Measurements from ENCODE around the gene GNG12. TPM values are rescaled to one million over a fixed set of nuclear protein-coding genes. Genes with fewer than 3 reads are reported as not detected.

Gene GNG12
- total and polyA plus RNA-seq, 7 donors: 41.9 to 116 (median 47.8) TPM

DNA sequence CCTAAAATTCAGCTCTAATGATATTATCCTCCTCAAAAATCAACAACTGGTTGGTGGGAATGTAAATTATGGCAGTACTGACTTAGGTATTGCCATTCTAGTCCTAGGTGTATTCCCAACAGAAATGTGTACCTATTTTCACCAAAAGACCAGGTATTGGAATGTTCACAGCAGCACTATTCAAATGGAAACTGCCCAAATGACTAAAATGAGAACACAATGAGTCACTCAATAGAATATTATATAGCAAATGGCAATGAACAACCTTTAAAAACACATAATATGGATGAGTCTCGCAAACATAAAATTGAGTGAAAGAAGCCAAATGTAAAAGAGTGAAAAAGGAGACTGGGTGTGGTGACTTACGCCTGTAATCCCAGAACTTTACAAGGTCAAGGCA is 103.4 kb downstream of the GNG12 start:
- no peak overlapping the region for H3K27ac ChIP-seq
- no peak for DNase-seq
- no peaks in the 10 kb centered on the region for H3K36me3 ChIP-seq
- no peaks in the 10 kb centered on the region for H3K9me3 ChIP-seq
- intact Hi-C loops (cut with DNase I): no loop called here
- TF ChIP-seq, protein P1, sequence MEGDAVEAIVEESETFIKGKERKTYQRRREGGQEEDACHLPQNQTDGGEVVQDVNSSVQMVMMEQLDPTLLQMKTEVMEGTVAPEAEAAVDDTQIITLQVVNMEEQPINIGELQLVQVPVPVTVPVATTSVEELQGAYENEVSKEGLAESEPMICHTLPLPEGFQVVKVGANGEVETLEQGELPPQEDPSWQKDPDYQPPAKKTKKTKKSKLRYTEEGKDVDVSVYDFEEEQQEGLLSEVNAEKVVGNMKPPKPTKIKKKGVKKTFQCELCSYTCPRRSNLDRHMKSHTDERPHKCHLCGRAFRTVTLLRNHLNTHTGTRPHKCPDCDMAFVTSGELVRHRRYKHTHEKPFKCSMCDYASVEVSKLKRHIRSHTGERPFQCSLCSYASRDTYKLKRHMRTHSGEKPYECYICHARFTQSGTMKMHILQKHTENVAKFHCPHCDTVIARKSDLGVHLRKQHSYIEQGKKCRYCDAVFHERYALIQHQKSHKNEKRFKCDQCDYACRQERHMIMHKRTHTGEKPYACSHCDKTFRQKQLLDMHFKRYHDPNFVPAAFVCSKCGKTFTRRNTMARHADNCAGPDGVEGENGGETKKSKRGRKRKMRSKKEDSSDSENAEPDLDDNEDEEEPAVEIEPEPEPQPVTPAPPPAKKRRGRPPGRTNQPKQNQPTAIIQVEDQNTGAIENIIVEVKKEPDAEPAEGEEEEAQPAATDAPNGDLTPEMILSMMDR (IDR thresholded peaks at IDR 0.05): no peak
- TF ChIP-seq POLR2AphosphoS5 (IDR thresholded peaks at IDR 0.05) (no peak), EP300 (IDR thresholded peaks at IDR 0.05) (no peak), POLR2A (IDR thresholded peaks at IDR 0.05) (no peak)
- WGBS, 2 donors: 78% methylated on average over 2 of the region's 2 CpGs
- H3K4me1 ChIP-seq: peaks cover 0 to 7% (median 5%) of the 10 kb centered on the region in 4 donors
- H3K27me3 ChIP-seq: no peaks in the 10 kb centered on the region
- no peak overlapping the region for H3K4me3 ChIP-seq

DNA sequence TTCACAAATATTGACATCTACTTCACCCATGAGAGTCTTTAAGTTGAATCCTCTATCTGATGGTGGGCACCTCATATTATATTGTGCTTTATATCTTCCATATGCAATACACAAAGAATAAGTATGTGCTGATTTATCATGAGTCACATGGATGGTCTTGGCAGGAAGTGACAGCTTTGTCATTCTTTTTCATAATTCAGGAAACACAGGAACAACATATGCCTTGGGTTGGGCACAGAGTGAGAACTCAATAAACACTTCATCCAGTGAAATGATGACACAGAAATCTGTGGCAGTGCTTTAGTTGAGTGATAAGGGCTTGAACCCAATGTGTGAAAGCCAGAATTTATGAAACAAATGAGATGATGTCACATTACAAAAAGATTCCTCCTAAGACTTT is 107.0 kb downstream of the GNG12 start:
- no peaks in the 10 kb centered on the region for H3K27me3 ChIP-seq
- intact Hi-C loops (cut with DNase I): no loop called here
- H3K36me3 ChIP-seq: no peaks in the 10 kb centered on the region
- TF ChIP-seq POLR2A (IDR thresholded peaks at IDR 0.05) (no peak), POLR2AphosphoS5 (IDR thresholded peaks at IDR 0.05) (no peak), EP300 (IDR thresholded peaks at IDR 0.05) (no peak)
- TF ChIP-seq, protein P1 (IDR thresholded peaks at IDR 0.05): no peak
- H3K27ac ChIP-seq: no peak overlapping the region
- H3K4me1 ChIP-seq: peaks cover 0 to 37% (median 25%) of the 10 kb centered on the region in 4 donors
- H3K9me3 ChIP-seq: no peaks in the 10 kb centered on the region
- no peak overlapping the region for H3K4me3 ChIP-seq
- no peak for DNase-seq

DNA sequence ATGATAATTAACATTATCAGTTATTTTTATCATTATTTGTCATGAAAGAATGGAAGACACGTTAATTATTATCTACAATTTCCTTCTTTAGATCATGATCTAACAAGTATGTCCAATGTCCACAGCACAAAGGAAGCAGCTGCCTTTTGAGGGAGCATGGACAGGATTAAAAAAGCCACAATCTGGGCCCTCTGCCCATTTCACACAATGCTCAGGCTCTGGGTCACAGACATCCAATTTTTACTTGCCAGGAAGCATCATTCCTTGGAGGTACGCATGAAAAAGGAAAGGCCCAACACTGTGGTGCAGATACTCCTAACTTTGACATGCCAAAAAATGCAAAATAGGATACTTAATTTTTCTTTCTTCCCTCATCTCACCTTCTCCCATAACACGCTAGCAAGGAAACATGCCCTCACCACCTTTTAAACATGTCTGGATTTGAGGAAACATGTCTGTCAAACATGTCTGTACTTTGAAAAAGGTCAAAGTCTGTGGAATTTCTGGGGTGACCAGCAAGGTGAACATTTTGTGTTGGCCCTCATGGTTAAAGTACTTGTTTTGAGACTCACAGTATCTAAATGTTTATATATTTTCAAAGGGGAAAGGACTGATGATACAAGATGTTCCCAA is 108.2 kb downstream of the GNG12 start:
- intact Hi-C loops (cut with DNase I): no loop called here
- no peak for DNase-seq
- TF ChIP-seq POLR2AphosphoS5 (IDR thresholded peaks at IDR 0.05): peak in 3 of 4 donors; percentile 20 to 54 (median 44)
- TF ChIP-seq, protein P1 (IDR thresholded peaks at IDR 0.05): no peak
- H3K27me3 ChIP-seq: no peaks in the 10 kb centered on the region
- H3K4me3 ChIP-seq: no peak overlapping the region
- H3K4me1 ChIP-seq: peaks cover 0 to 37% (median 25%) of the 10 kb centered on the region in 4 donors
- H3K36me3 ChIP-seq: no peaks in the 10 kb centered on the region
- no peaks in the 10 kb centered on the region for H3K9me3 ChIP-seq
- WGBS, 2 donors: 52 to 66% methylated on average over 3 of the region's 3 CpGs
- peak overlapping the region in 3 of 4 donors; percentile 35 to 62 (median 35) for H3K27ac ChIP-seq

DNA sequence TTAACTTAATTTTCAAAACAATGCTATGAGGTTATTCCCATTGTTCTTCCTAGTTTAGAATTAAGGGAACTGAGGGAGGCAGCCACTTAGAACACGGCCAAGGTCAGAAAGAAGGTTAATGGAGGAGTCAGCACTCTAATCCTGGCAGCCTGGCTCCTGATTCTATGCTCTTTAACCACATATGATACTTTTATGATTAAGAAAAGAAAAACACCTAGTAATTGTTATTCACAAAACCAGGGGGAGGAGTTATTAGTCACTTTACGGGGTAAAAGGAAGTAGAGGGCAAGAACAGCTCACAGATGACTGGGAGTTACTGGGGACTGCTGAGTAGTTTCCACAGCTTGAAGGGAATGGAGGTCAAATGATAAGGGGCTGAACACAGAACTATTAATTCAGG is 109.6 kb downstream of the GNG12 start:
- H3K36me3 ChIP-seq: no peaks in the 10 kb centered on the region
- DNase-seq: no peak
- 52 to 74% methylated on average over 2 of the region's 2 CpGs for WGBS, 2 donors
- no peak for TF ChIP-seq POLR2A (IDR thresholded peaks at IDR 0.05)
- TF ChIP-seq POLR2AphosphoS5 (IDR thresholded peaks at IDR 0.05): peak in 1 of 4 donors; percentile 9
- no peak for TF ChIP-seq EP300 (IDR thresholded peaks at IDR 0.05)
- TF ChIP-seq, protein P1 (IDR thresholded peaks at IDR 0.05): no peak
- no peaks in the 10 kb centered on the region for H3K27me3 ChIP-seq
- H3K27ac ChIP-seq: peak overlapping the region in 2 of 4 donors; percentile 35 to 62
- H3K4me1 ChIP-seq: peaks cover 0 to 37% (median 25%) of the 10 kb centered on the region in 4 donors
- no peaks in the 10 kb centered on the region for H3K9me3 ChIP-seq
- intact Hi-C loops (cut with DNase I): no loop called here
- H3K4me3 ChIP-seq: no peak overlapping the region

DNA sequence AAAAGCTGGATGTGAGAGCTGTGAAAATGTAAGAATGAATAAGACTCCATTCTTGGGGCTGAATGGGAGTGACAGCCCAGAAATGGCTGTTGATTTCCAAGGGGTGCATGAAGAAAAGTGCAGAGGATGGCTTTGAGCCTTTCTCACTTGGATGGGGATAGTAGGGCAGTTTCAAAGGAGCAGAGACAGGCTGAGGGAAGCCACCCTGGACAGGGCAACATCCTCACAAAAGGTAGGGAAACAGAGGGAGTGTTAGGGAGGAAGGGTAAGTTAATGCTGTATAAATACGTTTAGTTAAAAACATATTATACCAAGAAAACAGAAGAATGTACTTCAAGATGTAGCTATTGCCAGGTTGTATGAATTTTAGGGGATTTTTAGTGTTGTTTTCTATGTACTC is 110.1 kb downstream of the GNG12 start:
- Histone ChIP-seq H3K4me3 (no peak overlapping the region), H3K27ac (peak overlapping the region in 2 of 4 donors; percentile 35 to 62), H3K9me3 (no peaks in the 10 kb centered on the region), H3K4me1 (peaks cover 0 to 37% (median 25%) of the 10 kb centered on the region in 4 donors), H3K27me3 (no peaks in the 10 kb centered on the region), H3K36me3 (no peaks in the 10 kb centered on the region)
- intact Hi-C loops (cut with DNase I): no loop called here
- TF ChIP-seq, protein P1 (IDR thresholded peaks at IDR 0.05): no peak
- no peak for TF ChIP-seq EP300 (IDR thresholded peaks at IDR 0.05)
- TF ChIP-seq POLR2AphosphoS5 (IDR thresholded peaks at IDR 0.05): no peak
- no peak for TF ChIP-seq POLR2A (IDR thresholded peaks at IDR 0.05)
- DNase-seq: no peak
- 71 to 89% methylated on average over 1 of the region's 1 CpG for WGBS, 2 donors
